NCI-H526 treated with DMSO at 0.1 percent for 48 hours (cell line): ENCODE data around the gene FGFBP1.

Source experiments
- DNase-seq: peaks from one replicate; lab custom pipeline; 2025; lab: John Stamatoyannopoulos, UW

Gene FGFBP1

GRCh38 chr4:15912236-15912635 lies 26.3 kb downstream of the FGFBP1 start:
- DNase-seq = no peak

- no peak for DNase-seq
Observed at GRCh38 chr4:15910155-15910940, 28.2 kb downstream of the FGFBP1 start.

- DNase-seq = no peak
Observed at GRCh38 chr4:15907430-15907829, 31.1 kb downstream of the FGFBP1 start.

- DNase-seq = no peak
Observed at GRCh38 chr4:15906020-15906443, 32.5 kb downstream of the FGFBP1 start.

GRCh38 chr4:15902746-15903145 lies 35.8 kb downstream of the FGFBP1 start:
- no peak for DNase-seq

GRCh38 chr4:15901998-15902397 lies 36.5 kb downstream of the FGFBP1 start:
- no peak for DNase-seq

GRCh38 chr4:15901007-15901406 lies 37.5 kb downstream of the FGFBP1 start:
- no peak for DNase-seq

- no peak for DNase-seq
Observed at GRCh38 chr4:15899511-15899910, 39.0 kb downstream of the FGFBP1 start.

- DNase-seq = no peak
Observed at GRCh38 chr4:15898902-15899301, 39.6 kb downstream of the FGFBP1 start.

- DNase-seq = no peak
Observed at GRCh38 chr4:15897577-15897976, 41.0 kb downstream of the FGFBP1 start.

- DNase-seq = no peak
Observed at GRCh38 chr4:15894921-15895916, 43.3 kb downstream of the FGFBP1 start.

- DNase-seq = no peak
Observed at GRCh38 chr4:15894393-15894792, 44.1 kb downstream of the FGFBP1 start.

- DNase-seq = no peak
Observed at GRCh38 chr4:15893962-15894361, 44.6 kb downstream of the FGFBP1 start.

GRCh38 chr4:15891312-15891711 lies 47.2 kb downstream of the FGFBP1 start:
- no peak for DNase-seq

- no peak for DNase-seq
Observed at GRCh38 chr4:15890246-15890829, 48.2 kb downstream of the FGFBP1 start.

GRCh38 chr4:15888515-15888914 lies 50.0 kb downstream of the FGFBP1 start:
- no peak for DNase-seq
